ENCODE results near the gene RNF220.
A peak's percentile ranks its signal among the peaks of the same experiment; 100 is the strongest.
"Not testable (repeated sequence)": the region's sequence is repeated elsewhere in the genome, so short reads cannot be mapped to it uniquely, and the experiment has no call there.

RNF220 gene

DNA sequence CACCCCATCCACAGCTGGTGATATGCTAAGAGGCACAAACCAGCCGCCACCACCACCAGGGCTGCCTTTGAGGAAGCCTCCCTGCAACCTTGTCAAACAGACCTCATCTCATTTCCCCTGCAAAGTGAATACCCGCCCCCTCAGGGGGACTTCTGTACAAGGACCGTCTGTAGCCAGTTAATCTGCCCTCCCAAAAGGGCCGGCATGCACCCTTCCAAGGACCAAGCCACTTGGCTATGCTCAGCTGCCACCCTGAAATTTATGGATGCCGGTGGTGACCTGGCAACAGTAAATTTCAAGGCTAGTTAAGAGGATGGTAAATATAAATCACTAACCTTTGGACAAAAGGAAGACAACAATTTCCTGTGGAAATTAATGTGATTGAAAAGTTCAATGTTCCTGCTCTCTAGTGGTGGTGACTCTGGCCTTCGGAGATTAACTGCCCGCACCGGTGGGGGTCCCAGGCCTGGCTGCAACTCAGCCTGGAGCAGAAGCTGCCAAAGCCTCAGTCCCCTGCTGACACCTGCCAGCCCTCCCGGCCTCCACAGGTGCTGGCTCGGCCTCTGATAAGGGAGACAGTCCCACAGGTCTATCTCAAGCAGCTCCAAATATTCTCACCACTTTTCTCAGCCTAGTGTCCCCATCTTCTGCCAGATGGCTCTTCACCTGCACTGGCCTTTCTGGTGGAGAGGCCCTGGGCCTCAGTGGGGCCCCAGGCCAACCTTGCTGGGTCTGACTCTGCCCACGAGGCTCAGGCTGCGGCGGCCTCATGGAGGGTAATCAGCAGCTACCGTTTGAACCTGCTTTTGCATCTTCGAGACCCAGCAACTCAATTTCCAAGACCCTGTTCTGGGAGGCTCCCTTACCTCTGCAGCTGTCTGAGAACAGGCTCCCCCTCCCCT is 257.0 kb downstream of the RNF220 start:
- DNase-seq: no peak

DNA sequence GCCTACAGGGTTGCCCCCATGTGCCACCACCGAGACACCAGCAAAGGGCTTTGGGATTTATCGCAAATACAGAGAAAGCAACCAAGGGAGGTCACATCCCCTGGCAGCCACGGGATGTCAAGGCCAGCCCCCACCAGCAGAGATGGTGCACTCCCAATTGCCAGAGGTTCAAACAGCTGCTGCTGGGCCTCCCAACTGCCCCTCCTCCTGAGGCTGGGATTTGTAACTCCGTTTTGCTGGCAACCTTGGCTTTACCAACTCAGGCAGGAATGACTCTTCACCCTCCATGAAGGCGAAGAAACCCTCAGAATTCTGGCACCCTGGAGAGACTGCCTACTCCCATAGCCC is 257.6 kb downstream of the RNF220 start:
- no peak for DNase-seq

DNA sequence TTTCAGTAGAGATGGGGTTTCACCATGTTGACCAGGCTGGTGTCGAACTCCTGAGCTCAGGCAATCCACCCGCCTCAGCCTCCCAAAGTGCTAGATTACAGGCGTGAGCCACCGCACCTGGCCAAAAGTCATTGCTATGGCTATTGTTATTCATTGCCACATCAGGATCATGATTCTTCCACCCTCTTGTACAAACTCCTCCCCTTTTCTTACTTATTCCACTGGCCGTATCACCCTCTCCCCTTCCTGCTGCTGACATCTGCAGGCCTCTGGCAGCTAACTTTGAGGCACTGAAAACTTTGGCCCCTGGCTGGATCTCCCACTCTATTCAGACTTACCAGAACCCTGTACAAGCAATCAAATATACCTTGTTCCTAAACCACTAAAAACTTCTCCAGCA is 258.4 kb downstream of the RNF220 start:
- no peak for DNase-seq

GRCh38 chr1:44664730-44665370 is 259.8 kb downstream of the RNF220 start:
- no peak for DNase-seq

DNA sequence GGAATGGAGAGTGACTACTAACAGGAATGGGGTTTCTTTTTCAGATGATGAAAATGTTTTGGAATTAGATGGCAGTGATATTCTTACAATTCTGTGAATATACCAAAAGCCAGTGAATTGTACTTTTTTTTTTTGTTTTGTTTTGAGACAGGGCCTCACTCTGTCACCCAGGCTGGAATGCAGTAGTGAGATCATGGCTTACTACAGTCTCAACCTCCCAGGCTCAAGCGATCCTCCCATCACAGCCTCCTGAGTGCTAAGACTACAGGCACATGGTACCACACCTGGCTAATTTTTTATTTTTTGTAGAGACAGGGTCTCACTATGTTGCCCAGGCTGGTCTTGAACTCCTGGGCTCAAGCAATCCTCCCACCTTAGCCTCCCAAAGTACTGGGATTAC is 261.7 kb downstream of the RNF220 start:
- not testable (repeated sequence) for DNase-seq

- no peak for DNase-seq
Observed at GRCh38 chr1:44670751-44671640, 265.9 kb downstream of the RNF220 start.

DNA sequence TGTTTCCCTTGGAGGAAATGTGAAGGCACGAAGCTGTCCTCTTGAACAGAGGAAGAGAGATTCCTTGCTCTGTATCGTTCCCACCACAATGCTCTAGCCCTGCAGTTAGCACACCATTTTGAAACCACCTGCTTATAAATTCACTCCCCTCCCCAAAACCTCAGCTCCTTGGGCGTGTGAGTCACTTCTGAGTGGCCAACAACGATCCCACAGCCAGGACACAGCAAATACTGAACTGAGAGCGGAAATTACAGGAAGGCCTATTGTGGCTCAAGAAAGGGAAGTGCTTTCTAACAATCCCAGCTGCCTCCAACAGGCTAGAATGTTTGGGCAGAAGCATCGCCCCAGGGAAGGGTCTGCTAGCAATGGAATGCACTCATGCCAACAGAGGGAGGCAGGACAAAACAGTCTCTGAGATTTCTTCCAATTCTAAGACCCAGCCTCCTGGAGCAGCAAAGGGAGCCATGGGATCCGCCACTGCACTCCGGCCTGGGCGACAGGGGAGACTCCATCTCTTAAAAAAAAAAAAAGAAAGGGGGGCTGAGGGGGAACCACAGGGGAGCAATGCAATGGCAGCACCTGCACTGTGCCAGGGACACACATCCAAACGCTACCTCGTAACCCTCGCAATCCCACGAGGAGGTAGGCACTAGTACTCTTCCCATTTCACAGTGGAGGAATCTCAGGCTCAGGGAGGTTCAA is 267.4 kb downstream of the RNF220 start:
- no peak for DNase-seq

DNA sequence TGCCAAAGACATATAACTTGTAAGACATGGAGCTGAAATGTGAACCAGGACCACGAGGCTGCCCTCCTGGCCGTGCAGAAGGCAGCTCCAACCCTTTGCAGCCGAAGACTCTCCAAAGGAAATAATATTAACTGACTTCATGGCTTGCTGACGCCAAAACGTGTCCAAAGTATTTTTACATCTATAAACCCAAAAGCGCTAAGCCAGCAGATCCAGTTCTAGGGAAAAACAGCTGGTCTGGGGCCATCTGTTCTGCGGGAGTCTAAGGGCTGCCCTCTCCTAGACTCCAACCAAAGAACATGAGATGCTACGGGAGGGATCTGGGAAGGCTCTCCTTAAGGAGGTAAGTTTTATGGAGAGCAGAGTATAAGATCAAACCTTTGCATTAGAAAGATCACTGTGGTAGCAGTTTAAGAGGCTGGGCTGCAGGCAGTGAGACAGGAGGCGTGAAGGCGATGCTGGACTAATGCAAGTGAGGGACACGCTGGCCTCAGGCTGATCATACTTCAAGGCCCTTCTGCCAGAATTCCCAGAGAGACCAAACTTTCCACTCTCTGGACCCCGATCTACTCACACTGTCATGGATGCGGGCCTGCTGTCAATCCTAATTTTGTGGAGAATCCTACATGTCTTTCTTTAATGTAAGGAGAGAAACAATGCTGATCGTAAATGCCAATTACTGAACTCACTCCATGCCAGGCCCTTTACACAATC is 268.1 kb downstream of the RNF220 start:
- no peak for DNase-seq

DNA sequence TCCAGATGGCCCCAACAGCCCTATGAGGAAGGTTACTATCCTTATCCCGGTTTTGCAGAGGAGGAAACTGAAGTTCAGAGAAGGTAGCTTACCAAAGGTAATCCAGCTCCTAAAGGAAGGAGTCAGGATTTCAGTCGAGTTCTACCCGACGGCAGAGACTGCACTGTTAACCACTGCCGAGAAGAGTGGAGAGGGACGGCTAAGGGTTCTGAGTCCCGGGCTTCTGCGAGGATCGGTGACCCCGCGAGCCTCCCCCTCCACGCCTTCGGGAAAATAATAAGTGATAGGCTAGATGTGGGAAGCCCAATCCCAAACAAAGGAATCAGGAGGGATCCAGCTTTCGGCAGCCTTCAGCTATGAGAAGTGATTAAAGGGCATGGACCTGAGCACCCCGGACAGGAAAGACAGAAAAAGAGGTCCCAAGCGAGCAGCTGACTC is 268.6 kb downstream of the RNF220 start:
- no peak for DNase-seq

DNA sequence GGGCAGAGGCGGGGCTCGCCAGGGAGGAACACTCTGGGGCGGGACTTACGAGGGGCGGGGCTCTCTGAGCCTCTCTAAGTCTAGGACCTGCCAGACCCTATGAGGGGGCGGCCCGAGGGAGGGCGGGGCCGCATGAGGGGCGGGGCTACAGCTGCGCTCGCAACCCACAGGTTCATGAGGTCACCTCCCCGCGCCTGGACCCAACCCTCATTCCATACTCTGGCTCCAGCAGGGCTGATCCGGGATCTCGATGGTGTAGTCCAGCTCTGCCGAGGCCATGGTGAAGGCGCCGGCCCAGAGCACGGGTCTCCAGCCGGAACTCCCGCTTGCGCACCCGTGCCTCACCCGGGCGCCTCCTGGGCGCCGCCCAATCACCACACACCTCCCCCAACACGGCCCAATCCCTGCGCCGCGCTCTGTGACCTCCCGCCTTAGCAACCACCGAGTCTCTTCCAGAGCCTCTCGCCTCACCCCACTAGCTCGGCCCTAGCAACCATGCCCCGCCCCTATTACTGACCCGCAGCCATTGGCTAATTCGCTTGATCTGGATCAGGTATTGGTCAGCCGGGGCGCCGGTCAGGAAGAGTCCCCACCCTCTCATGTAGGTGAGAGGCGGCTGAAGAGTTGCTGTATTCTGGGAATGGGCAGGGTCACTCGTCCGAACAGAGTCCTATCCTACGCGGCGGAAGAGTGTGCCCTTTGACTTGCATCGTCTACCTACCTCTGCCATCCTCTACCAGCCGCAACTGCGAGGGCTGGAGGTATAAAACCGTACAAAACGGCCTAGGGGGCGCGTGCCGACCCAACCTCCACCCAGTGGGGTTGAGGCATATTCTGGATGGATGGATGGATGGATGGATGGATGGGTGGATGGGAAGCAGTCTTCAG is 269.3 kb downstream of the RNF220 start, which contains the start of the genes ARMH1 and TMEM53:
Gene ARMH1 (plus strand): TSS at position 602 of the 888 bp plus-strand sequence. CDS start 14,984 bp downstream, outside the sequence.
Gene TMEM53 (minus strand): TSS at position 369 of the 888 bp plus-strand sequence. CDS start 90 bp downstream, at position 279.
- DNase-seq: peak; percentile 86

GRCh38 chr1:44675186-44675585 is 270.1 kb downstream of the RNF220 start:
- no peak for DNase-seq

DNA sequence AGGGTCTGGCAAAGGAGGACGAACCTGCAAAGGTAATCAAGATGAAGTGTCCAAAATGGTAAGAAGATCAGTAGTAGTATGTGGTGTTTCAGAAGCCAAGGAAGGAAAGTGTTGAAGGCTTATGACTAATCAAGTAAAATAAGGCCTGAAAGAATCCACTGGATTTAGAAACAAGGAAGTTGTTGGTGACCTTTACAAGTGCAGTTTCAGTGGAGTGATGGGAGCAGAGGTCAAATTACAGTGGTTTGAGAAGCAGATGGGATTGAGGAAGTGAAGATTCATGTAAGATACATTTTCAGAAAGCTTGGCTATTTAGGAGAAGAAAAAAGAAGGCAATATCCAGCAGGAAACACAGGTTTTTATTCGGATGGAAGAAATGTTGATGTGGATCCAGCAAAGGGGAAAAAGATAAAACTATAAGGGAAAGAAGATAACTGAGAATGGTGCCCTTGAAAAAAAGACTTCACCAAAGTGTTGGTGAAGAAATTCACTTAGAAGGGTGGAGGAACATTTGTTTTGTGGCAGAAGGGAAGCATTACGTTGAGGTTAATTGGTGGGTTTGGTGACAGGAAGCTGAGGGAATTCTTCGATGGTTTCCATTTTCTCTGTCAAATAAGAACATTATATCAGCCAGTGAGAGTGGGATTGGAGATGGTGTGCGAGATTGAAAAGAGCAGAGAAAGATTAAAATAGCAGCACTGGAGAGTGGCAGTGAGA is 271.6 kb downstream of the RNF220 start:
- DNase-seq: no peak

- DNase-seq: no peak
Observed at GRCh38 chr1:44677201-44677766, 272.2 kb downstream of the RNF220 start.

GRCh38 chr1:44678120-44678519 is 273.1 kb downstream of the RNF220 start:
- no peak for DNase-seq

DNA sequence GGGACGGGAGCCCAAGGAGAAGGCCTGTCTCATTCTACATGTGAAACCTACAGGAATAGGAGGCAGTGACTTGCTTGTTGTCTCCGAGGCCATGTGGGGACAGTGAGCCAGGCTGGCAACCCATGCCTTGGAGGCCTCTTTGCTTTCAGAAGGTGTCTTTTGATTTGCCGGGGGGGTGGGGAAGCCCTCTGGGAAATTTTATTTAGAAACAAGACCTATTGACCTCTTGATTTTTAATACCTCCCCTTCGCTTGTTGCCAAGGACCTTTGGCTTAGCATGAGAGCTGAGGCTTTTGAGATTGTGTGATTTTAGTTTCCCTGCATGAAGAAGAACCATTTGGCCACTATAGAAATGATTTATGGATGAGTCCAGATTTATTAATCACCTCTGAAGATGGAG is 273.6 kb downstream of the RNF220 start:
- DNase-seq: no peak

GRCh38 chr1:44679468-44679867 is 274.4 kb downstream of the RNF220 start:
- DNase-seq: no peak

DNA sequence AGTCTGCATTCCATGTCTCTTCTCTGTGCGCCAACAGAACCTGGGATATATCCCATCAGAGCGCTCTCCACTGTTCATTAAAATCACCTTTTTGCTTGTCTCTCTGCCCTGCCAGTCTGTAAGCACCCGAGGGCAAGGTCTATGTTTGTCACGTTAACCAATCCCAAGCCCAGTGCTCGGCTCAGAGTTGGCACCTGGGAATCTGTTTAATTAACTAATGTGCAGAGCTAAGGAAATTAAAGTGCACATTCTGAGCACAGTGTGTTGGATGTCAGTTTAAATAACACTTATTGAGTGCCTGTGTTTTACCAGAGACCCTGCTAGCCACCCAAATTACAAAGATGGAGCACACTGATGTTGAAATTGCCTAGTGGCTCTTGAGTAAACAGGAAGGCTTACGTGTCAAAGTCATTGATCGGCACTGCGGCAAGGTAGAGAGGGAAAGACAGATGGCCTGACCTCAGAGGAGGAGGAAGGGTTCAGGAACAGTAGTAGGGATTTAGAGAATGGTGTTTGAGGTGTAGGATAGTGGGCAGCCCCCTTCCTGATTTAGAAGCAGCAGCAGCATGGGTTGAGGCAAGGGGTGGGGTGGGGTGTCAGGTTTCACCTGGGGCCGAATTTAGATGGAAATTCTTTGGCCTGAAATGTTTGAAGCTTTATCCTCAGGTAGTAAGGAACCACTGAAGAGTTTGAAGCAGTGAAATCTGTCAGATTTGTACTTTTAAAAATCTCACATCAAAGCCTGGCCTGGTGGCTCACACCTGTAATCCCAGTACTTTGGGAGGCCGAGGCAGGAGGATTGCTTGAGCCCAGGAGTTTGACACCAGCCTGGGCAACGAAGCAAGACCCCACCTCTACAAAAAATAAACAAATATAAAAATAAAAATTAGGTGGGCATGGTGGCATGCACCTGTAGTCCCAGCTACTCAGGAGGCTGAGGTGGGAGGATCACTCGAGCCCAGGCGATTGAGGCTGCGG is 277.1 kb downstream of the RNF220 start:
- DNase-seq: no peak

DNA sequence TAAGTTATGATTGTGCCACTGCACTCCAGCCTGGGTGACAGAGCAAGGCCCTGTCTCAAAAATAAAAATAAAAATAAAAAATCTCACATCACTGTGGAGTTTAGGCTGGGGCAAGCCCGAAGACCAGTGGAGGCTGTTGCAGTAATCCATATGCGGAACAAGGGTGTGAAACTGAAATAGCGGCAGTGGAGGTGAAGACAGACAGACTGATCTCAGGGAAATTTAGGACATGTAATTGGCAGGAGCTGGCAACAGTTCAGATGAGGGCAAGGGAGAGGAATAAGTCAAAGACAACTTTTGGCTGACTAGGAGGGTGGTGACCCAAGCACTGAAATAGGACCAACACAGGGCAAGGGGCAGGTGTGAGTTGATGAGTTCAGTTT is 277.8 kb downstream of the RNF220 start:
- DNase-seq: no peak

Measured in NCI-H1436 treated with DMSO at 0.1 percent for 48 hours (cell line).